Loucy (cell line): ENCODE data around the gene OTUD4.

ENCODE experiments used
- H2AFZ ChIP-seq: fragments of 200-600 bp; sonication (generic); 2 replicates; pipeline ENCODE4 v1.6.0; 2016; ENCODE audit warnings: antibody characterized with exemption, mild to moderate bottlenecking, low read length, moderate library complexity
- H3F3A ChIP-seq: fragments of 200-600 bp; 2 replicates; pipeline ENCODE4 v1.6.0; 2016; ENCODE audit warnings: antibody characterized with exemption, low read depth, mild to moderate bottlenecking
- H3K27me3 ChIP-seq: fragments of 200-600 bp; sonication (generic); 2 replicates; pipeline ENCODE4 v1.6.1; 2014; ENCODE audit warnings: low read length, mild to moderate bottlenecking; ENCODE audit not compliant: insufficient read depth, poor library complexity, severe bottlenecking
- H3K36me3 ChIP-seq: fragments of 200-600 bp; sonication (generic); 2 replicates; pipeline ENCODE4 v1.6.1; 2016; ENCODE audit warnings: low read length; ENCODE audit not compliant: insufficient read depth
- H3K4me1 ChIP-seq: fragments of 200-600 bp; sonication (generic); 2 replicates; pipeline ENCODE4 v1.5.1; 2014; ENCODE audit warnings: low read length, mild to moderate bottlenecking; ENCODE audit not compliant: insufficient read depth, poor library complexity, severe bottlenecking
- H3K4me2 ChIP-seq: fragments of 200-600 bp; sonication (generic); 2 replicates; pipeline ENCODE4 v1.6.0; 2014; ENCODE audit warnings: antibody characterized with exemption, low read length, low read depth, mild to moderate bottlenecking; ENCODE audit not compliant: poor library complexity, severe bottlenecking
- H3K4me3 ChIP-seq: fragments of 200-600 bp; sonication (generic); 2 replicates; pipeline ENCODE4 v1.5.1; 2014; ENCODE audit warnings: low read length, mild to moderate bottlenecking, mixed read lengths; ENCODE audit not compliant: poor library complexity, severe bottlenecking
- H3K79me2 ChIP-seq: fragments of 200-600 bp; sonication (generic); 2 replicates; pipeline ENCODE4 v1.6.1; 2014; ENCODE audit warnings: low read length; ENCODE audit not compliant: insufficient read depth
- H3K9ac ChIP-seq: fragments of 200-600 bp; sonication (generic); 2 replicates; pipeline ENCODE4 v1.6.0; 2014; ENCODE audit warnings: mild to moderate bottlenecking, low read depth, low read length, moderate library complexity; ENCODE audit not compliant: poor library complexity, severe bottlenecking
- H3K9me2 ChIP-seq: fragments of 200-600 bp; sonication (generic); replicated peaks from 2 replicates; pipeline ENCODE4 v1.6.1; 2016; ENCODE audit warnings: low read depth, low read length, mixed read lengths
- H3K9me3 ChIP-seq: fragments of 200-600 bp; sonication (generic); 2 replicates; pipeline ENCODE4 v1.6.1; 2014; ENCODE audit warnings: mild to moderate bottlenecking, antibody characterized with exemption, low read length, low read depth; ENCODE audit not compliant: insufficient read depth
- H4K20me1 ChIP-seq: fragments of 200-600 bp; sonication (generic); 2 replicates; pipeline ENCODE4 v1.6.0; 2014; ENCODE audit warnings: antibody characterized with exemption, low read length, mild to moderate bottlenecking; ENCODE audit not compliant: insufficient read depth, poor library complexity, severe bottlenecking
- EZH2phosphoT487 ChIP-seq: fragments of 200-600 bp; IDR thresholded peaks from 2 replicates; pipeline ENCODE4 v1.6.1; 2018; ENCODE audit warnings: antibody characterized with exemption, mild to moderate bottlenecking, moderate library complexity, borderline replicate concordance
- TF ChIP-seq, protein P1 (sequence below): fragments of 200-600 bp; sonication (generic); conservative IDR thresholded peaks from 2 replicates; pipeline ENCODE4 v1.5.1; 2014; ENCODE audit warnings: mild to moderate bottlenecking, antibody characterized with exemption, low read length

The OTUD4 gene

DNA sequence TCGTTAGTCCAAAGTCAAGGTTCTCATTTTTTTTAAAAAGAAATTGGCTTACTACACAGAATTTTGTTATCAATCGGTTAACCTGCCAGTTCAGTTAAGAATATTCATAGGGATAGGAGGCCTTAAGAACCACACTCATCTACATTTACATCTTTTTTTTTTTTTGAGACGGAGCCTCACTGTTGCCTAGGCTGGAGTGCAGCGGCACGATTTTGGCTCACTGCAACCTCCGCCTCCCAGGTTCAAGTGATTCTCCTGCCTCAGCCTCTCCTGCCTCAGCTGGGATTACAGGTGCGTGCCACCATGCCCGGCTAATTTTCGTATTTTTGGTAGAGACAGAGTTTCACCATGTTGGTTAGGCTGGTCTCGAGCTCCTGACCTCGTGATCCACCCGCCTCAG, 48.5 kb downstream of the OTUD4 start:
- TF ChIP-seq, protein P1, sequence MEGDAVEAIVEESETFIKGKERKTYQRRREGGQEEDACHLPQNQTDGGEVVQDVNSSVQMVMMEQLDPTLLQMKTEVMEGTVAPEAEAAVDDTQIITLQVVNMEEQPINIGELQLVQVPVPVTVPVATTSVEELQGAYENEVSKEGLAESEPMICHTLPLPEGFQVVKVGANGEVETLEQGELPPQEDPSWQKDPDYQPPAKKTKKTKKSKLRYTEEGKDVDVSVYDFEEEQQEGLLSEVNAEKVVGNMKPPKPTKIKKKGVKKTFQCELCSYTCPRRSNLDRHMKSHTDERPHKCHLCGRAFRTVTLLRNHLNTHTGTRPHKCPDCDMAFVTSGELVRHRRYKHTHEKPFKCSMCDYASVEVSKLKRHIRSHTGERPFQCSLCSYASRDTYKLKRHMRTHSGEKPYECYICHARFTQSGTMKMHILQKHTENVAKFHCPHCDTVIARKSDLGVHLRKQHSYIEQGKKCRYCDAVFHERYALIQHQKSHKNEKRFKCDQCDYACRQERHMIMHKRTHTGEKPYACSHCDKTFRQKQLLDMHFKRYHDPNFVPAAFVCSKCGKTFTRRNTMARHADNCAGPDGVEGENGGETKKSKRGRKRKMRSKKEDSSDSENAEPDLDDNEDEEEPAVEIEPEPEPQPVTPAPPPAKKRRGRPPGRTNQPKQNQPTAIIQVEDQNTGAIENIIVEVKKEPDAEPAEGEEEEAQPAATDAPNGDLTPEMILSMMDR: no peak
- TF ChIP-seq EZH2phosphoT487: no peak
- no peaks in the 10 kb centered on the region for H3K9me2 ChIP-seq
- no peak overlapping the region for H3K9ac ChIP-seq
- no peak overlapping the region for H3K4me3 ChIP-seq
- no peaks in the 10 kb centered on the region; the same call in 1 of the 2 replicates for H3F3A ChIP-seq
- no peaks in the 10 kb centered on the region for H3K27me3 ChIP-seq
- no peak overlapping the region for H2AFZ ChIP-seq
- no peaks in the 10 kb centered on the region for H3K9me3 ChIP-seq
- no peak overlapping the region for H3K4me2 ChIP-seq
- H4K20me1 ChIP-seq: no peaks in the 10 kb centered on the region
- H3K4me1 ChIP-seq: no peaks in the 10 kb centered on the region
- no peaks in the 10 kb centered on the region for H3K79me2 ChIP-seq
- peaks cover 48% of the 10 kb centered on the region for H3K36me3 ChIP-seq

DNA sequence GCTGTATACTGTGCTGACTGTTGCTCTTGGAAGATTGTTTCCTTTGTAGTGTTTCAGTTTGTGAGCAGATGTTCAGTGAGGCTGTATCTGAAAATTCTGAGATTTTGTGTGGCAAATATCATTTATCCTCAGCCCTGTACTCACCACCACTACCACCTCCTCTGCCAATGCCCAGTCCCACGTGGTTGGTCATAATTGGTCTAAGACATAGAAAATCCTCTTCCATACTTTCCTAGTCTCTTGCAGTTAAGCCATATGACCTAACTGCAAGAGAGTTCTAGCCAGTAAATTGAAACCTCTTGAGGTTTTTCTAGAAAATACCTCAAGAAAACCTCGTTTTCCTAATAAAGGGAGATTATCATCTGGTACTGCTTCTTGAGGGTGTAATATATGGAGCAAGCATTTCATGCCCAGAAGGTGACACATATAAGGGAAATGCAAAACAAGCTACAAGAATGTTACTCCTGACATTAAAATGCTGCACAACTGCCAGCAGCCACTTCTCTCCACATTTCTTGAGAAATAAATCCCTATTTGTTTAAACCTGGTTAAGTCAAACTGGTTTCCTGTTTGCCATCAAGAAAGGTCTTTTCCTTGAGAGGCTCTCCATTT, 49.5 kb downstream of the OTUD4 start:
- Histone ChIP-seq H3K36me3 (peaks cover 55% of the 10 kb centered on the region), H3K4me2 (no peak overlapping the region), H3K9ac (no peak overlapping the region), H3K27me3 (no peaks in the 10 kb centered on the region), H4K20me1 (no peaks in the 10 kb centered on the region), H3K4me3 (no peak overlapping the region), H3K4me1 (no peaks in the 10 kb centered on the region), H2AFZ (no peak overlapping the region), H3K9me3 (no peaks in the 10 kb centered on the region), H3K79me2 (no peaks in the 10 kb centered on the region), H3K9me2 (no peaks in the 10 kb centered on the region), H3F3A (no peaks in the 10 kb centered on the region; the same call in 1 of the 2 replicates)
- TF ChIP-seq EZH2phosphoT487: no peak
- TF ChIP-seq, protein P1: no peak

DNA sequence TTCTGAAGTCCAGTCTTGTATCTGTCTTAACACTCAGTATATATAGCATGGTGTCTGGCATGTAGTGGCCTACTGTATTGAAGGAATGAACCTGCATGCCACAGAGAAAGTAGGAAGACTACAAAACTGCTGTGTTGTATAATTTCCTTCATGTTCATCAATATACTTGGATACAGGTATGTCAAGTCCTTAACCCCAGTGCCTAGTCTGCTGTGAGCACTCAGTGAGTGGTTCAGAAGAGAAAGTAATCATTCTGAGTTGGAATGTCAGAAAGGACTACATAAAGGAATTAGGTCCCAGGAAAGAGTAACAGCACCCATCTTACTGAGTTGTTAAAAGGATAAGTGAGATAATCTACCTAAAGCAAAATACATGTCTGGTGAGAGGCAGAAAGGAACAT, 50.3 kb downstream of the OTUD4 start:
- Histone ChIP-seq H4K20me1 (no peaks in the 10 kb centered on the region), H3K36me3 (peaks cover 62% of the 10 kb centered on the region), H3K27me3 (no peaks in the 10 kb centered on the region), H3K4me3 (no peak overlapping the region), H3F3A (no peaks in the 10 kb centered on the region), H3K9ac (no peak overlapping the region), H3K4me2 (no peak overlapping the region), H3K79me2 (no peaks in the 10 kb centered on the region), H3K9me3 (no peaks in the 10 kb centered on the region), H3K9me2 (no peaks in the 10 kb centered on the region), H2AFZ (no peak overlapping the region), H3K4me1 (no peaks in the 10 kb centered on the region)
- TF ChIP-seq EZH2phosphoT487: no peak
- TF ChIP-seq, protein P1: no peak
